Measurements from ENCODE around the gene AHI1. TPM values are rescaled to one million over a fixed set of nuclear protein-coding genes. Genes with fewer than 3 reads are reported as not detected.

The AHI1 gene
- total RNA-seq, 1 experiment from 2014 or later, result 26.5 TPM

DNA sequence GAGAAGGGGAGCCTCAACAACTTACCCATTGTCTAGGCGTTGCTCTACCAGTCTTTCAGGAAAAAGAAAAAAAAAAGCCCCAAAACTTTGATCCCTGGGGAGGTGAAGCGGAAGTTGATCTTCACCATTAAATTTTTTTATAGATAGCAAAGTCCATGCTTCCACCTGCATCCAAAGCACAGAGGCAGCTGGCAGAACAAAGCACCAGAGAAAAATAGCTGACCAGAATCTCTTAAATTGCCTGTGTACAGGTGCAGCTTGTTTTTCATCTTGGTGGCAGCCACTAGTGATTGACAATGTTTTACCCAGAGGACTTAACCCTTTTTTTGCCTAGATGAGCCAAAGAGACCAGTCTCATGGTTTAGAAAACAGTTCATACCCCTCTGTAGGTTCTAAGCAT is 230.5 kb downstream of the AHI1 start:
- BruUV-seq (replicated peaks), result no TSS peak
- Mint-ChIP-seq H3K4me3 (ENCODE audit: unreplicated experiment) (no peak overlapping the region), H3K27me3 (ENCODE audit: insufficient read depth, unreplicated experiment) (no peaks in the 10 kb centered on the region), H3K27ac (ENCODE audit: low read depth, unreplicated experiment) (no peak overlapping the region), H3K36me3 (ENCODE audit: insufficient read depth, unreplicated experiment) (no peaks in the 10 kb centered on the region), H3K9me3 (ENCODE audit: unreplicated experiment) (no peaks in the 10 kb centered on the region), H3K4me1 (ENCODE audit: insufficient read depth, unreplicated experiment) (peaks cover 13% of the 10 kb centered on the region)
- TF ChIP-seq, protein P1, sequence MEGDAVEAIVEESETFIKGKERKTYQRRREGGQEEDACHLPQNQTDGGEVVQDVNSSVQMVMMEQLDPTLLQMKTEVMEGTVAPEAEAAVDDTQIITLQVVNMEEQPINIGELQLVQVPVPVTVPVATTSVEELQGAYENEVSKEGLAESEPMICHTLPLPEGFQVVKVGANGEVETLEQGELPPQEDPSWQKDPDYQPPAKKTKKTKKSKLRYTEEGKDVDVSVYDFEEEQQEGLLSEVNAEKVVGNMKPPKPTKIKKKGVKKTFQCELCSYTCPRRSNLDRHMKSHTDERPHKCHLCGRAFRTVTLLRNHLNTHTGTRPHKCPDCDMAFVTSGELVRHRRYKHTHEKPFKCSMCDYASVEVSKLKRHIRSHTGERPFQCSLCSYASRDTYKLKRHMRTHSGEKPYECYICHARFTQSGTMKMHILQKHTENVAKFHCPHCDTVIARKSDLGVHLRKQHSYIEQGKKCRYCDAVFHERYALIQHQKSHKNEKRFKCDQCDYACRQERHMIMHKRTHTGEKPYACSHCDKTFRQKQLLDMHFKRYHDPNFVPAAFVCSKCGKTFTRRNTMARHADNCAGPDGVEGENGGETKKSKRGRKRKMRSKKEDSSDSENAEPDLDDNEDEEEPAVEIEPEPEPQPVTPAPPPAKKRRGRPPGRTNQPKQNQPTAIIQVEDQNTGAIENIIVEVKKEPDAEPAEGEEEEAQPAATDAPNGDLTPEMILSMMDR (IDR thresholded peaks at IDR 0.05; ENCODE audit: unreplicated experiment), result no peak
- POLR2A ChIA-PET, result no interaction called here
- intact Hi-C loops (cut with micrococcal nuclease), result no loop called here
- CTCF ChIA-PET, result interaction anchor here (0.7 kb wide), 1 partner anchor 123 kb away, joined by 9 read pairs; no protein-coding TSS in a partner anchor
- no peak for DNase-seq (ENCODE audit: unreplicated experiment)

DNA sequence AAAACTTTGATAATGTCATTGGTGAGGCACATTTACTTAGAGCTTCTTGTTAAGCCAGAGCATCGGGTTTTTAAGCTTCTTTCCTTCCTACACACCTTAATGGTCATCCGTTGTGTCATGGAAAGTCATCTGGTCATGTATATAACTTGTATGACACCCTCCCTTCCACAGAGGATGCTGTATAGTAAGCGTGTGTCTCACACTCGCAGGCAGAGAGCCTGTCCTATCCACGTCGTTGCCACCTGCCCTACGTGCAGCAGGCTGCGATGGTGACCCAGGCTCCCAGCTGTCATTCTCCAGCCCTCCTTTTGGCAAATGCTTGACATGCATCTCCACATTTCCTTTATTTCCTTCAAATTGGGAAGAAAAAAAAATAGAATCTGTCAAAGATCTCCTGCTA is 230.9 kb downstream of the AHI1 start:
- no peaks in the 10 kb centered on the region for H3K36me3 Mint-ChIP-seq (ENCODE audit: insufficient read depth, unreplicated experiment)
- H3K27ac Mint-ChIP-seq (ENCODE audit: low read depth, unreplicated experiment), result no peak overlapping the region
- ChIA-PET POLR2A (no interaction called here), CTCF (no interaction called here)
- no peak overlapping the region for H3K4me3 Mint-ChIP-seq (ENCODE audit: unreplicated experiment)
- intact Hi-C loops (cut with micrococcal nuclease), result no loop called here
- H3K4me1 Mint-ChIP-seq (ENCODE audit: insufficient read depth, unreplicated experiment), result peaks cover 13% of the 10 kb centered on the region
- H3K9me3 Mint-ChIP-seq (ENCODE audit: unreplicated experiment), result no peaks in the 10 kb centered on the region
- H3K27me3 Mint-ChIP-seq (ENCODE audit: insufficient read depth, unreplicated experiment), result no peaks in the 10 kb centered on the region
- no peak for DNase-seq (ENCODE audit: unreplicated experiment)
- BruUV-seq (replicated peaks), result no TSS peak
- TF ChIP-seq, protein P1 (IDR thresholded peaks at IDR 0.05; ENCODE audit: unreplicated experiment), result no peak

DNA sequence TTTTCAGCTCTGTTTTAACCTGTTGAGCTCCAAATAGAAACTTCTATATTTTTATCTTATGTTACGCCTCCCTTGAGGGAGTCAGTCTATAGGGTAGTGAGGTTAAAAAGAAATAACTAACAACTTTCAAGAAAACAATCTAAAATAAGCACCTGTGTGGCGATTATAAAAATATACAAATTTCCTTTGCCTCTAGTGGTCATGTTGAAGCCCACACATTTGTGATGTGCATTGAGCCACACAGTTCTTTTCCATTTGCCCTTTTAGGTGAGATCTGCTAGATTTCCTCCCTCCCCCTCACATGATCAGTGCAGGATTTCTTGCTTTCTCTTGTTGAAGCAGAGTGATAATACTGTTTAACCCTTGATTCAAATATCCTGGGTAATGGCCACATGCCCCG is 232.3 kb downstream of the AHI1 start:
- POLR2A ChIA-PET, result no interaction called here
- BruUV-seq (replicated peaks), result no TSS peak
- H3K9me3 Mint-ChIP-seq (ENCODE audit: unreplicated experiment), result no peaks in the 10 kb centered on the region
- H3K36me3 Mint-ChIP-seq (ENCODE audit: insufficient read depth, unreplicated experiment), result no peaks in the 10 kb centered on the region
- no peak overlapping the region for H3K27ac Mint-ChIP-seq (ENCODE audit: low read depth, unreplicated experiment)
- no peak for DNase-seq (ENCODE audit: unreplicated experiment)
- TF ChIP-seq, protein P1 (IDR thresholded peaks at IDR 0.05; ENCODE audit: unreplicated experiment), result no peak
- intact Hi-C loops (cut with micrococcal nuclease), result no loop called here
- peaks cover under 1% of the 10 kb centered on the region for H3K4me1 Mint-ChIP-seq (ENCODE audit: insufficient read depth, unreplicated experiment)
- H3K4me3 Mint-ChIP-seq (ENCODE audit: unreplicated experiment), result no peak overlapping the region
- peaks cover under 1% of the 10 kb centered on the region for H3K27me3 Mint-ChIP-seq (ENCODE audit: insufficient read depth, unreplicated experiment)
- CTCF ChIA-PET, result no interaction called here

DNA sequence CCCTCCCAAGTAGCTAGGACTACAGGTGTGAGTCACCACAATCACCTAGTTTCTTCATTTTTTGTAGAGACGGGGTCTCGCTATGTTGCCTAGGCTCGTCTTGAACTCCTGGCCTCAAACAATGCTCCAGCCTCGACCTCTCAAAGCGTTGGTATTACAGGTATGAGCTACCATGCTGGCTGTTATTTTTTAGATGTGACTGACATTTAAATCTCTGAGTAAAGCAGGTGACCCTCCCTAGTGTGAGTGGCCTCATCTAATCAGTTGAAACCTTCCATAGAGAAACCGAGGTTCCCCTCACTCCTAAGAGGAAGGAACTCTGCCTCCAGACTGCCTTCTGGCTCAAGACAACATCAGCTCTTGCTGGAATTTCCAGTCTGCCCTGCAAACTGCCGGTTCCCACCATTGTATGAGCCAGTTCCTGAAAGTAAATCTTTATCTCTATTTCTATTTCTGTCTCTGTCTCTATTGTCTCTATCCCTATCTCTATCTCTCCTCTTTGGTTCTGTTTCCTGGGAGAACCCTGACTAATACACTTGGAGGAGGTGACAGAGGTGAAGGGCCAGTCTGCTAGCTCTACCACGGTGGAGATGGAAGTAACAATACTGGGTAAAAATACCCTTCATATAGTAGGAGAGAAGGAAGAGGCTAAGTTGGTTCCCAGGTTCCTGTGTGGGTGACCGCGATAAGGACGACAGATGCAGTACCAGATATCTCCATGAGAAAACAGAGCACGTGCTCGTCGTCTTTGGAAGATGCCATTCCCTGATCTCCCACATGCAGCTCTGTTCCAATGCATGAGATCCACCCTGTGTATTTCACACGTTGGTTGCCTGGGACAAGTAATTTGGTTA is 235.4 kb downstream of the AHI1 start:
- H3K27ac Mint-ChIP-seq (ENCODE audit: low read depth, unreplicated experiment), result no peak overlapping the region
- TF ChIP-seq, protein P1 (IDR thresholded peaks at IDR 0.05; ENCODE audit: unreplicated experiment), result no peak
- ChIA-PET POLR2A (interaction anchor here (0.9 to 1.0 kb wide), 2 partner anchors 8 to 27 kb away, joined by 3 to 6 read pairs; no protein-coding TSS in a partner anchor), CTCF (no interaction called here)
- no peaks in the 10 kb centered on the region for H3K9me3 Mint-ChIP-seq (ENCODE audit: unreplicated experiment)
- no peak for DNase-seq (ENCODE audit: unreplicated experiment)
- no TSS peak for BruUV-seq (replicated peaks)
- no peaks in the 10 kb centered on the region for H3K36me3 Mint-ChIP-seq (ENCODE audit: insufficient read depth, unreplicated experiment)
- H3K4me1 Mint-ChIP-seq (ENCODE audit: insufficient read depth, unreplicated experiment), result no peaks in the 10 kb centered on the region
- no peak overlapping the region for H3K4me3 Mint-ChIP-seq (ENCODE audit: unreplicated experiment)
- intact Hi-C loops (cut with micrococcal nuclease), result no loop called here
- H3K27me3 Mint-ChIP-seq (ENCODE audit: insufficient read depth, unreplicated experiment), result peaks cover 15% of the 10 kb centered on the region
